GM19328 (cell line): ENCODE measurements around the gene TRAM2.

Source experiments
- ATAC-seq: cut with Tn5 transposase; IDR thresholded peaks from one replicate; pipeline ENCODE4 v1.9.1; 2021; ENCODE audit warnings: mild to moderate bottlenecking, moderate library complexity; ENCODE audit not compliant: unreplicated experiment

TRAM2 gene

DNA sequence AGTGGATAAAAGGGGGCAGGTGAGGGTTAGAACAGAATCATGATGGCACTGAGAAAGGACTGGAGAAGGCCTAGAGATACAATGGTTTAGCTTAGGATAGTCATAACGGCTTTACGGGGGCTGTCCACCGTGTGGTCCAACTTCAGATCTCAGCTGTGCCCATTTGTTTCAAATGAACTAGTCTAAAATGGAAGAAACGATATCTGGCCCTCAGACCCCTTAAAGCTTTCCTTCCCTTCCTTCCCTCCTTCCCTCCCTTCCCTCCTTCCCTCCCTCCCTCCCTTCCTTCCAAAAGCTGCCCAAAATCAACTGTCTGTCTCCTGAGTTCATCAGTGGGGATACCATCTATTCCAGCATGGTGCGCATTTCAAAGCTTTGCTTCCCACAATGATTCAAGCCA is 27.9 kb downstream of the TRAM2 start:
- no peak for ATAC-seq

GRCh38 chr6:52548353-52548713 is 28.5 kb downstream of the TRAM2 start:
- ATAC-seq, result no peak

- no peak for ATAC-seq
Measured at GRCh38 chr6:52547647-52548352, 29.1 kb downstream of the TRAM2 start.

DNA sequence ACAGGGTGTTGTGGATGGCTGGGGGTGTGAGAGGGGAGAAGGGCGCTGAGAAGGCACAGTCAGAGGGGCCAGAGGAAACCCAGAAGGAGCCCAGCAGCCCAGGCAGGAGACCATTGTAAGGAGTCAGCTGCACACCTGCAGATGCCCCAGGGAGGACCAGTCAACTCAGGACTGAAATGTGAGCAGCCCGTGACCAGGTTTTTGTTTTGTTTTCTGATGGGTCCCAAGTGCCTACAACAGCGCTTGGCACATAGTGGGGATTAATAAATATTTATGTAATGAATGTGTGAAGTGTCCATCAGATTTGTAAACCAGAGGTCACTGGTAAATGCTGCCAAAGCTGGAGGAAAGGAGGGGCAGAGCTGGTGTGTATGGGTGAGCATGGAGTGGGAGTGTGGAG is 30.2 kb downstream of the TRAM2 start:
- ATAC-seq, result no peak

- ATAC-seq, result no peak
Measured at GRCh38 chr6:52546192-52546591, 30.7 kb downstream of the TRAM2 start.

- no peak for ATAC-seq
Measured at GRCh38 chr6:52545406-52546119, 31.3 kb downstream of the TRAM2 start.

- ATAC-seq, result no peak
Measured at GRCh38 chr6:52544602-52545405, 32.1 kb downstream of the TRAM2 start.

DNA sequence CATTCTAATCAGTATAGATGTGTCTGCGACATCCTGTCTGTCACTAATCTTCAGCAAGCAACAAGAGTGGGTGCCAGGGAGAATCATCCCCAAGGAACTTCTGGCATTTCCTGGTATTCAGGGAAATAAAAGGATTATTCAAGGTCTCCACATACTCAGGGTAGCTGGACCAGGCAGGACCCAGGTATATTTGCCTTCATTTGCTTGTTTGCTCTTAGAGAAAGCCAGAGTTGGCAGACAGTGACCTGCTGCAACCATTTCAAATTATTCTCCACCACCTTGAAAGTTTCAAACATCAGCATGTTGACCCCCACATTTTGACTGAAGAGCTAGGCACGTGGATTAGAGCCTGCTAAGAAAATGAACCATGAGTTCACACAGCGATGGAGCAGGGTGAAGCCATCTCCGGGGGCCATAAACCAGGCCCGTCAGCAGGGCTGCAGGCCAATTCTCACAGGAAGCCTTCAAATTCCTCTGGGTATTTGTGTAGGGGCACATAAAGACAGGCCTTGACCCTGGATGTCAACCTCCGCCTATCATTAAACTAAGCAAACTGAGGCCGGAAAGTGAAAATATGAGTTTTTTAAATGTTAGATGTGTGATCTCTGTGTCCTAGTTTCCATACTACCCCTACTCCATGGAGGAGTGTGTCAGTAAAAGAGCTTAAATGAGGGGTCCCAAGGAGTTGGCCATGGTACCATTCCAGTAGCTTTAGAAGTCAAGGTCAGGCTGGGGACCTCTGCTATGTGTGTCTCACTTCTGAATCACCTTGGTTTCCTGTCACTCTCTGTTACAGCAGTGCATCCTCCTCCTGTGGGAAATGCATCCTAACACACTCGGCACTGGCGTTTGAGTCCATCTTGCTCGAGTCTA is 32.9 kb downstream of the TRAM2 start:
- ATAC-seq, result no peak

DNA sequence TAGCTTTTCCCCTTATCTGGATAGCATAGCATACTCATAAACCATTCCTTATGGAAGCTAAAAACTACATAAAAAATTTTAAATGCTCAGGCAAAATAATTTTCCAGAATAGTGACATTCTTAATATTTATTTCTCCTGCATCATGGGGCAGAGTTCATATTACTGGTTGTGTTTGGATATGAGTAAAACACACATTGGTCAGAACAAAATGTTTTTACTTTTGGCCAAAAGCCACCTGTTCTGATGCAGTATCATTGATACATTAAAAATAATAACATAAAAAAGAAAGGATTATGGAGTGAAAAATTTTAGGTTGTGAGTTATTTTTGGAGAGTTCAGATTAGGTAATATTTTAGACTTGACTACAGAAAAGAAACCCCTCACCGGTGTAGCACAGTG is 33.6 kb downstream of the TRAM2 start:
- ATAC-seq, result no peak

DNA sequence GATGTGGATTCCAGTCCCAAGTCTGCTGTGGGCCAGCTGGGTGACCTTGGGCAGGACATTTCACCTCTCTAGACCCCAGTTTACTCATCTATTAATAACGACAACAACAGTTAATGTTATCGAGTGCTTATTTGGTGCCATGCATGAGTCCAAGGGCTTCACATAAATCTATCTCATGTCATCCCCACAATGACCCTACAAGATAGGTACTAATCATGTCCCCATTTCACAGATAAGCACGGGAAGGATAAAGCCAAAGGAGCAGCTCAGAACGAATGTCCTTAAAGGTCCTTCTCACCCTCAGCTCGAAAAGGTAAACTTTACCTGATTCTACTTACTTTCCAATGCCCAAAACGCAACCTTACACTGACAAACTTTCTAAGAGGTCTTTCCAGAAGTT is 35.7 kb downstream of the TRAM2 start:
- no peak for ATAC-seq

- ATAC-seq, result no peak
Measured at GRCh38 chr6:52540286-52540902, 36.5 kb downstream of the TRAM2 start.

- ATAC-seq, result no peak
Measured at GRCh38 chr6:52539607-52540006, 37.3 kb downstream of the TRAM2 start.

DNA sequence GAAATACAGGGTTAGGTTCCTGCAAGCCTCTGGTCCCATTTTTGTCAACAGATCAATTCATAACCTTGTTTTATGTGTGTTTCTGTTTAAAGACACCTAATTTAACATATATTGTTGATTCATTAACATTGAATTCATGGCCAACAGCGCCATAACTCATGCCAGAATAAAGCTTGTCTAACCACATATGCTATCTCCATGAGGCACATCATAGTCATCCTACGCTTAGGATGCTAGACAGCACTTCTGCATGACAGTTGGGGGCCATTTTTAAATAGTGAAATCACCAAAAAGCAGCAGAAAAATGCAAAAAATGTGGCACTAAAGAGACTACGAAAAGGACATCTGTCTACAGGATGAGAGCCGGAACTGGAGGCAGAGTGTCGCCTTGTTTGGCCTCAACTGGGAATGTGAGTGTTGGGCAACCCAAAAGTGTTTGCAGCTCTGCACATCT is 37.9 kb downstream of the TRAM2 start:
- no peak for ATAC-seq

DNA sequence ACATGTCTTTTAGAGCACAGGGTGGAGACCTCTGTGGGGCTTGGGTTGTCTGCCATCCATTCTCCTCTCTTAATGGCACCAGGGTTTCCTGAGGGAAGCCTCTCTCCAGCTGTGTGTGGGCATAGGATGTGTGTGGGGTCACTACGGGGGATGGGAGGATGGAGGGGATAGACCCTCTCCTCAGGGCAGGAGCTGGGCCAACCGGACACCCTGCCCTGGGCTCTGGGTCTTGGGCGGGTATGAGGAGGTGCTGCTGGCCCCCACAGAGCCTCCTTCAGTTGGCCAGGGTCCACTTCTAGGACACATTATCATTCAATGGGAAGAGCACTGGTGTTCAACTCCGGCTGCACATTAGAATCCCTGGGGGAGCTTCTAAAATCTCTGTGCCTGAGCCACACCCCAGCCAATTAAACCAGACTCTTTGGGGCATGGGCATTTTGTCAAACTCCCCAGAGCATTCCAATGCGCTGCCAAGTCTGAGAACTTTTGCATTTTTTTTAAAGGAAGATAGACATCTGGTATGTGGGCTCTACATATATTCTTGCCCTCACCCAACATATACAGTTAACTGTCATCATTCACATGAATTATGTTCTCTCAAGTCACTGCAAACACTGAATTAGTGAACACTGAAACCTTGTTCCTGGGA is 38.5 kb downstream of the TRAM2 start:
- no peak for ATAC-seq

DNA sequence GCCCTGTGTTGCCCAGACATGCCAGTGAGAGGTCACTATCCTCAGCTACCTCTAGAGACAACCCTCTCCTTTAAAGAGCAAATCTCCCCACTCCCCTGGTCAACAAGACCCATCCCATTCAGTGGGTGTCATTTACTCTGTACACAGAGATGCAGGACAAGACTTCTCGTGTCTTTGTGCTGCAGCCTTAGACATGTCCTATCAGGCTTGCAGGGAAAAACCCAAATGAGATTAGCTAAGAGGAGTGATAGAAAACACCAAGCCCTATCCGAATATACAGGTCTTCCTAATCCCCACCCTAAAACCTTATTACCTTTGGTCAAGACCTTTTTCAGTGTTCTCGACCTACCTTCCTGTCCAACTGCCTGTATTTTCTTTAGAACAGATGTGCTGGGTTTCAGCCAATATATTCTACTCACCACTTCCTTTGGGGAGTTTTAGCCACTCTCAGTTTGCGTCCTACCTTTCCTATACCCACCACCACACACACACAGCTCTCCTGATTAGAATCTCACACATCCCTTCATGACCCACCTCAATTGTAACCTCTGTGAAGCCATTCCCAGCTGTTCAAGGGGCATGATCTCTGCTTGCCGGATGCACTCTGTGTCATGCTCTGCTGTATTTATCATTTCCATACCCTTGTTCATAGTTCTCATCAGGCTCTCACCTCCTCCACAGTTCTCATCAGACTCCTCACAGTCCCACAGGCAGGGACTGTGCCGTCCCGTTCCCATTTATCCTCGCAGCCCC is 39.7 kb downstream of the TRAM2 start:
- peak; percentile 46 for ATAC-seq

DNA sequence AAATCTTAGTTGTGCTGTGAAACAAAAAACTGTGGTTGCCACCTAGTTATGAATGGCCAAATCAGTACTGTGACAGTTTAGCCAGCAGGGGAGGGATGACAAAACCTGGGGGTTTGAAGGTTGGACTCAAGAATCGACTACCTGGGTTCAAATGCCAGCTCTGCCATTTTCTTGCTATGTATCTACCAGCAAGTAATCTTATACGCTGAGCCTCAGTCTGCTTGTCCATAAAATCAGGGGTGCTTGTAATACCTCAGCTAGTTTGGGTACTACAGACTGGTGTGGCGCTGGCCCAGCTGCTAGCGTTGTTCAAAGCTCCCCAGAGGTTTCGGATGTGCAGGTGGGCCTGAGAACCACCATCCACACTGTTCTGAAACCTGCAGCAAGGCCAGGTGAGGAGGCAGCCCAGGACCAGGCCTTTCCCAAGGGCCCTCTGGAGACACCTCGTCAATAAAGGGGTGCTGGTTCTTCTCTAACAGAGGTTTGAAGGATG is 40.4 kb downstream of the TRAM2 start:
- ATAC-seq, result no peak

GRCh38 chr6:52535711-52536423 is 41.0 kb downstream of the TRAM2 start:
- ATAC-seq, result no peak

DNA sequence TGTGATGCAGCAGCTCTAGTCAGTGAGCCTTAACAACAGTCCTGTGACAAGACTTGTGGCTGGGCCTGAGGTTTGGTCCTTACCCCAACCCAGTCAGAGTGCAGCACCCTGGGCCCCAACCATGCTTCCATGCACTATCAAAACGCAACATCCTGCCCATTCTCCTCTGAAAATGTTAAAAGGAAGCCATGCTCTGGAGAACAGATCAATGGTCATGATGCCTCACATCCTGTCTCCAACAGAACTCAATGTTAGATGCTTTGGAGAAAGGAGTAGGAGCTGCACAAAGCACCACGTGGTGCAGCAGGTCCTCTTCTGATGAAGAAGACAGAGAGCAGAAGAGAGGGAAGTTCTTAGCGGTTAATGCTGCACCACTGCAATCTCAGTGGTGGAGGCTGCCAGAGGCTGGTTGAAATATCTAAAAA is 41.9 kb downstream of the TRAM2 start:
- ATAC-seq, result no peak
